A549 (cell line): ENCODE measurements around the gene TMEM132D. TPM values are rescaled to one million over a fixed set of nuclear protein-coding genes. Genes with fewer than 3 reads are reported as not detected.

Experiments used
- ATAC-seq, 2 experiments: fragments of 200-7000 bp in 1 of 2; fragments of >200 bp in 1 of 2; cut with Nextera tagmentation in 1 of 2; cut with Tn5 transposase in 1 of 2; 3 replicates each; pipeline versions ENCODE4 v1.8.0 to v1.9.1; 2018 to 2020; ENCODE audit warnings: mild to moderate bottlenecking in 1 of 2, moderate library complexity in 1 of 2
- CTCF ChIA-PET: fragments of 300-600 bp; sonication (Branson Sonifier 250); formaldehyde crosslinking; extraction: SDS; loops from one replicate; lab custom pipeline; 2021; ENCODE audit warnings: antibody characterized with exemption, inconsistent platforms; lab: Yijun Ruan, JAX
- POLR2A ChIA-PET: fragments of 350-600 bp; formaldehyde crosslinking; extraction: SDS; loops from one replicate; lab custom pipeline; 2021; ENCODE audit warnings: antibody characterized with exemption, inconsistent platforms; lab: Yijun Ruan, JAX
- DNase-seq, 2 experiments: peaks; one replicate each; pipeline versions ENCODE4 v3.0.0 to v3.0.0-alpha.2; 2011 to 2016; ENCODE audit warnings: low read depth in 1 of 2, low spot score in 1 of 2
- FAIRE-seq: peaks from 2 replicates; lab custom pipeline; 2011; peaks lifted over from hg19 to GRCh38; lab: Jason Lieb, UNC
- H3K27ac ChIP-seq, 2 experiments: fragments of >200 bp; sonication (Bioruptor Twin); formaldehyde crosslinking; 3 replicates each; pipeline ENCODE4 v1.5.1; 2016 to 2017
- H3K4me1 ChIP-seq: fragments of >200 bp; sonication (Bioruptor Twin); formaldehyde crosslinking; 3 replicates; pipeline ENCODE4 v1.6.1; 2016
- H3K4me2 ChIP-seq: fragments of >200 bp; sonication (Bioruptor Twin); formaldehyde crosslinking; 3 replicates; pipeline ENCODE4 v1.6.1; 2016
- H3K4me3 ChIP-seq: fragments of >200 bp; sonication (Bioruptor Twin); formaldehyde crosslinking; 3 replicates; pipeline ENCODE4 v1.5.1; 2016
- H3K9me3 ChIP-seq: fragments of >200 bp; sonication (Bioruptor Twin); formaldehyde crosslinking; 3 replicates; pipeline ENCODE4 v1.6.1; 2016
- BCL3 ChIP-seq: fragments of >200 bp; sonication (Bioruptor Twin); formaldehyde crosslinking; IDR thresholded peaks from 3 replicates; pipeline ENCODE4 v1.6.1; 2016
- CBX2 ChIP-seq: fragments of 200-600 bp; sonication (generic); IDR thresholded peaks from 2 replicates; pipeline ENCODE4 v1.6.1; 2016; ENCODE audit warnings: low read depth, mild to moderate bottlenecking, borderline replicate concordance
- CHD4 ChIP-seq: fragments of 200-600 bp; sonication (generic); IDR thresholded peaks from 2 replicates; pipeline ENCODE4 v1.6.1; 2016; ENCODE audit warnings: antibody characterized with exemption, mild to moderate bottlenecking, borderline replicate concordance
- CTCF ChIP-seq: fragments of >200 bp; sonication (Bioruptor Twin); formaldehyde crosslinking; IDR thresholded peaks from 3 replicates; pipeline ENCODE4 v1.5.1; 2016
- EHF ChIP-seq: fragments of 250-450 bp; sonication (Bioruptor Pico); IDR thresholded peaks from 2 replicates; pipeline ENCODE4 v1.5.0; 2020; ENCODE audit warnings: mild to moderate bottlenecking
- EP300 ChIP-seq, 2 experiments: fragments of >200 bp; sonication (Bioruptor Twin); formaldehyde crosslinking; IDR thresholded peaks; 2 replicates in 1 of 2; 3 replicates in 1 of 2; pipeline ENCODE4 v1.6.1; 2016 to 2017
- ESRRA ChIP-seq: fragments of 150-350 bp; IDR thresholded peaks from 2 replicates; pipeline ENCODE4 v1.6.1; 2014; ENCODE audit warnings: mild to moderate bottlenecking, low read length, borderline replicate concordance
- FOXS1 ChIP-seq: fragments of 250-450 bp; sonication (Bioruptor Pico); IDR thresholded peaks from 2 replicates; pipeline ENCODE4 v1.5.0; 2020; ENCODE audit warnings: mild to moderate bottlenecking, moderate library complexity
- GATA3 ChIP-seq: IDR thresholded peaks from 2 replicates; pipeline ENCODE4 v1.6.1; 2012; ENCODE audit warnings: borderline replicate concordance
- HDAC2 ChIP-seq: fragments of 200-600 bp; sonication (generic); IDR thresholded peaks from 2 replicates; pipeline ENCODE4 v1.6.1; 2016
- HES2 ChIP-seq: fragments of >200 bp; sonication (Bioruptor Twin); formaldehyde crosslinking; IDR thresholded peaks from 2 replicates; pipeline ENCODE4 v1.6.1; 2016
- HEYL ChIP-seq: fragments of 250-450 bp; sonication (Bioruptor Pico); IDR thresholded peaks from 2 replicates; pipeline ENCODE4 v1.8.0; 2021; ENCODE audit warnings: mild to moderate bottlenecking, moderate library complexity
- HMGXB4 ChIP-seq: fragments of 250-450 bp; sonication (Bioruptor Pico); IDR thresholded peaks from 2 replicates; pipeline ENCODE4 v1.5.0; 2021; ENCODE audit warnings: mild to moderate bottlenecking, moderate library complexity, borderline replicate concordance
- JUN ChIP-seq, 2 experiments: fragments of >200 bp; sonication (Bioruptor Twin); formaldehyde crosslinking; IDR thresholded peaks; 2 replicates in 1 of 2; 3 replicates in 1 of 2; pipeline ENCODE4 v1.6.1; 2016 to 2017
- JUNB ChIP-seq: fragments of >200 bp; sonication (Bioruptor Twin); formaldehyde crosslinking; IDR thresholded peaks from 2 replicates; pipeline ENCODE4 v1.6.1; 2016
- KDM1A ChIP-seq: fragments of 200-600 bp; sonication (generic); IDR thresholded peaks from 2 replicates; pipeline ENCODE4 v1.6.1; 2016; ENCODE audit warnings: low read depth, mild to moderate bottlenecking
- KDM5A ChIP-seq: fragments of 200-600 bp; sonication (generic); IDR thresholded peaks from 2 replicates; pipeline ENCODE4 v1.6.1; 2016; ENCODE audit warnings: antibody characterized with exemption, mild to moderate bottlenecking
- MAFK ChIP-seq: fragments of 450-650 bp; IDR thresholded peaks from 2 replicates; pipeline ENCODE4 v1.6.1; 2014; ENCODE audit not compliant: partially characterized antibody
- MYC ChIP-seq: IDR thresholded peaks from 2 replicates; pipeline ENCODE4 v1.6.1; 2012; ENCODE audit warnings: mild to moderate bottlenecking, inconsistent platforms, low read length, improper control_type of control experiment, borderline replicate concordance
- NR3C1 ChIP-seq: fragments of >200 bp; sonication (Bioruptor Twin); formaldehyde crosslinking; IDR thresholded peaks from 3 replicates; pipeline ENCODE4 v1.6.1; 2017
- POLR2AphosphoS2 ChIP-seq: conservative IDR thresholded peaks from 2 replicates; pipeline ENCODE4 v1.6.1; 2012; ENCODE audit warnings: low read length, improper control_type of control experiment, inconsistent platforms
- RCOR1 ChIP-seq: fragments of 150-350 bp; IDR thresholded peaks from 2 replicates; pipeline ENCODE4 v1.6.1; 2014; ENCODE audit warnings: antibody characterized with exemption, low read length, low read depth
- RFX5 ChIP-seq: fragments of 450-650 bp; IDR thresholded peaks from 2 replicates; pipeline ENCODE4 v1.7.1; 2014; ENCODE audit warnings: antibody characterized with exemption, mild to moderate bottlenecking, moderate library complexity
- ZFP36 ChIP-seq: fragments of 450-650 bp; IDR thresholded peaks from 2 replicates; pipeline ENCODE4 v1.6.1; 2014; ENCODE audit warnings: borderline replicate concordance; ENCODE audit not compliant: partially characterized antibody
- WGBS: methylation state at CpG from one replicate; pipeline ENCODE4 v1.1.6; 2017; ENCODE audit errors: missing lambda C conversion rate; 5-methylcytosine and 5-hydroxymethylcytosine counted together
- polyA plus RNA-seq, 4 experiments: library from polyadenylated mRNA; depleted of rRNA in 3 of 4; stranded (reverse); fragments of >200 nt; fragmentation: RNase III in 1 of 4; extraction: RNeasy Plus Mini Kit Qiagen cat#74134 plus additional on column Dnase treatment in 1 of 4; gene quantifications; 2 replicates in 3 of 4; 3 replicates in 1 of 4; pipeline ENCODE4 v1.2.3, GENCODE V29; 2011 to 2017

The TMEM132D gene
- polyA plus RNA-seq, 2 of the 4 experiments (the other 2 are of a cell fraction) = not detected

GRCh38 chr12:129807136-129807535, 96.7 kb downstream of the TMEM132D start:
- H3K27ac ChIP-seq = no peak overlapping the region
- no peak for FAIRE-seq
- no peak for ATAC-seq
- TF ChIP-seq POLR2AphosphoS2 (no peak), HMGXB4 (CRISPR knock-in tag) (no peak), FOXS1 (CRISPR knock-in tag) (no peak), KDM5A (no peak), NR3C1 (no peak), HES2 (no peak), HDAC2 (no peak), CTCF (no peak), CHD4 (no peak), ZFP36 (no peak), BCL3 (no peak), JUN (IDR thresholded peaks at IDR 0.05) (no peak), ESRRA (no peak), RCOR1 (no peak), RFX5 (no peak), GATA3 (no peak), EHF (CRISPR knock-in tag) (no peak), EP300 (IDR thresholded peaks at IDR 0.05) (no peak), JUNB (no peak)
- no peak overlapping the region for H3K4me2 ChIP-seq
- ChIA-PET POLR2A (no interaction called here), CTCF (no interaction called here)
- H3K4me3 ChIP-seq = no peak overlapping the region
- WGBS = 35% methylated on average over 11 of the region's 11 CpGs
- DNase-seq = no peak
- no peaks in the 10 kb centered on the region for H3K9me3 ChIP-seq
- H3K4me1 ChIP-seq = no peaks in the 10 kb centered on the region

- no peak for TF ChIP-seq KDM1A
- no peak for TF ChIP-seq MAFK
- TF ChIP-seq HEYL (CRISPR knock-in tag) = no peak
- TF ChIP-seq MYC = no peak
- TF ChIP-seq CBX2 = no peak
- no peak for TF ChIP-seq CHD4
- Histone ChIP-seq H3K9me3 (no peaks in the 10 kb centered on the region), H3K4me1 (no peaks in the 10 kb centered on the region), H3K4me2 (no peak overlapping the region), H3K4me3 (no peak overlapping the region), H3K27ac (no peak overlapping the region)
- CTCF ChIA-PET = interaction anchor here (0.6 kb wide), 1 partner anchor 219 kb away, joined by 3 read pairs; no protein-coding TSS in a partner anchor
- 3% methylated on average over 5 of the region's 5 CpGs for WGBS
- DNase-seq (no peak), ATAC-seq (no peak), FAIRE-seq (no peak)
- POLR2A ChIA-PET = no interaction called here
These were observed 112.4 kb downstream of the TMEM132D start for GRCh38 chr12:129791396-129791795.
